ENCODE results near the gene MIPEP. TPM values are rescaled to one million over a fixed set of nuclear protein-coding genes. Genes with fewer than 3 reads are reported as not detected.

The MIPEP gene
- total RNA-seq, 4 donors from 2014 or later, result 12.1 to 25.7 (median 19.5) TPM

GRCh38 chr13:23778879-23779278 is 110.3 kb downstream of the MIPEP start:
- Histone ChIP-seq H3K27ac (no peak overlapping the region), H3K9me3 (no peaks in the 10 kb centered on the region)

GRCh38 chr13:23778002-23778652 is 111.1 kb downstream of the MIPEP start:
- Histone ChIP-seq H3K27ac (no peak overlapping the region), H3K9me3 (no peaks in the 10 kb centered on the region), H3K4me3 (no peak overlapping the region), H3K27me3 (no peaks in the 10 kb centered on the region), H3K36me3 (peaks cover 0 to 7% (median 0%) of the 10 kb centered on the region in 3 donors), H3K4me1 (peaks cover 0 to 6% (median 0%) of the 10 kb centered on the region in 3 donors)
- intact Hi-C loops (cut with DNase I), result no loop called here
- WGBS, 2 donors, result 79 to 80% methylated on average over 2 of the region's 2 CpGs
- TF ChIP-seq CTCF (IDR thresholded peaks at IDR 0.05), result no peak
- TF ChIP-seq POLR2A (IDR thresholded peaks at IDR 0.05), result no peak
- DNase-seq, result no peak

More at GRCh38 chr13:23778879-23779278, 110.3 kb downstream of the MIPEP start:
- H3K4me1 ChIP-seq, result peaks cover 0 to 6% (median 0%) of the 10 kb centered on the region in 3 donors
- 35 to 70% methylated on average over 1 of the region's 1 CpG for WGBS, 2 donors
- no peak for TF ChIP-seq POLR2A (IDR thresholded peaks at IDR 0.05)
- TF ChIP-seq CTCF (IDR thresholded peaks at IDR 0.05), result no peak
- intact Hi-C loops (cut with DNase I), result no loop called here
- H3K36me3 ChIP-seq, result peaks cover 0 to 7% (median 0%) of the 10 kb centered on the region in 3 donors
- DNase-seq, result no peak
- H3K27me3 ChIP-seq, result no peaks in the 10 kb centered on the region
- no peak overlapping the region for H3K4me3 ChIP-seq

- intact Hi-C loops (cut with DNase I), result no loop called here
- 71 to 72% methylated on average over 1 of the region's 1 CpG for WGBS, 2 donors
- peaks cover 0 to 7% (median 0%) of the 10 kb centered on the region in 3 donors for H3K36me3 ChIP-seq
- no peaks in the 10 kb centered on the region for H3K9me3 ChIP-seq
- peaks cover 0 to 6% (median 0%) of the 10 kb centered on the region in 3 donors for H3K4me1 ChIP-seq
- no peaks in the 10 kb centered on the region for H3K27me3 ChIP-seq
- TF ChIP-seq CTCF (IDR thresholded peaks at IDR 0.05), result no peak
- no peak for TF ChIP-seq POLR2A (IDR thresholded peaks at IDR 0.05)
- DNase-seq, result no peak
- H3K4me3 ChIP-seq, result no peak overlapping the region
- H3K27ac ChIP-seq, result no peak overlapping the region
Measured at GRCh38 chr13:23777575-23777870, 111.7 kb downstream of the MIPEP start.

GRCh38 chr13:23776698-23777574 is 112.3 kb downstream of the MIPEP start:
- no peak for DNase-seq
- no peak overlapping the region for H3K27ac ChIP-seq
- WGBS, 2 donors, result 73 to 78% methylated on average over 3 of the region's 3 CpGs
- H3K4me3 ChIP-seq, result no peak overlapping the region
- H3K27me3 ChIP-seq, result no peaks in the 10 kb centered on the region
- peaks cover 0 to 7% (median 0%) of the 10 kb centered on the region in 3 donors for H3K36me3 ChIP-seq
- peaks cover 0 to 12% (median 0%) of the 10 kb centered on the region in 3 donors for H3K4me1 ChIP-seq
- intact Hi-C loops (cut with DNase I), result no loop called here
- no peaks in the 10 kb centered on the region for H3K9me3 ChIP-seq
- TF ChIP-seq POLR2A (IDR thresholded peaks at IDR 0.05) (no peak), CTCF (IDR thresholded peaks at IDR 0.05) (no peak)

GRCh38 chr13:23772717-23773116 is 116.5 kb downstream of the MIPEP start:
- intact Hi-C loops (cut with DNase I), result no loop called here
- Histone ChIP-seq H3K27ac (no peak overlapping the region), H3K27me3 (no peaks in the 10 kb centered on the region), H3K36me3 (no peaks in the 10 kb centered on the region), H3K4me1 (peaks cover 0 to 24% (median 4%) of the 10 kb centered on the region in 3 donors), H3K9me3 (no peaks in the 10 kb centered on the region), H3K4me3 (no peak overlapping the region)
- WGBS, 2 donors, result 48% methylated on average over 2 of the region's 2 CpGs
- DNase-seq, result no peak
- no peak for TF ChIP-seq POLR2A (IDR thresholded peaks at IDR 0.05)
- no peak for TF ChIP-seq CTCF (IDR thresholded peaks at IDR 0.05)

All from esophagus squamous epithelium (tissue), 5 donors.